ENCODE data around the gene CTR9.
"Not testable (repeated sequence)": the region's sequence is repeated elsewhere in the genome, so short reads cannot be mapped to it uniquely, and the experiment has no call there.

CTR9 gene

DNA sequence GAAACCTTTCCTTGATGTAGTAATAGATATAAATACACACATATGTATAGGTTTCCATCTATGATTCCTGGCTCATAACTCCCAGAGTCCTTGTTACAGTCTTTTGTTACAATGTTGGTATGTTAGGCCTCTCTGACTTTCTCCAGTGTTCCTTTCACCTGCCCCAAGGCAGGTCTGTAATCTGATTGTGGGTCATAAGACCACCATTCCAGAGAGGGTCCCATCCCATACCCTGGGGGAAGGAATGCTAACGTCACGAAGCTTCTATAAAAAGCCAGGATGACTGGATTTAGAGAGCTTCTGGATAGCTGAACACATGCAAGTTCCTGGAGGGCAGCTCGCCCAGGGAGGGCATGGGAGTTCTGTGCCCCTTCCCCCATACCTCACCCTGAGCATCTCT is 71.4 kb downstream of the CTR9 start:
- DNase-seq (ENCODE audit: low read depth), result not testable (repeated sequence)

DNA sequence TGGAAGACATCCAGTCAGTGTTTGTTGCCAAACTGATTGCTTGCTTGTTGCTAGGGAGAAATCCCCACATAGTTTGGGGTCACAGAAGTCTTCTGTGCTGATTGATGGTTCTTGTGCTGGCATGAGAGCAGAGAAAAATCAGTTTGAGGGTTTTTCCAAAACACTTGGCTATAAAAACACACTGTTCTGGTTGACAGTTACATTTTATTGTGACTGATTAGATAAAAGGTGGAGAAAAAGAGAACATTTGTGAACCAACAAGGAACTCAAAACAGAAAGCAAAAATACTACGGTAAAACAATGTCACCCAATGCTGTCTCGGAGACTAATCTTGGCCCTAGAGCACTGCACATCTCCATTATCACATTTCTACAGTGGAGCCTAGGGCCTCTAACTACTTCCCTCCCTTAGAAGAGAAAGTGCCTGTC is 72.1 kb downstream of the CTR9 start:
- no peak for DNase-seq (ENCODE audit: low read depth)

DNA sequence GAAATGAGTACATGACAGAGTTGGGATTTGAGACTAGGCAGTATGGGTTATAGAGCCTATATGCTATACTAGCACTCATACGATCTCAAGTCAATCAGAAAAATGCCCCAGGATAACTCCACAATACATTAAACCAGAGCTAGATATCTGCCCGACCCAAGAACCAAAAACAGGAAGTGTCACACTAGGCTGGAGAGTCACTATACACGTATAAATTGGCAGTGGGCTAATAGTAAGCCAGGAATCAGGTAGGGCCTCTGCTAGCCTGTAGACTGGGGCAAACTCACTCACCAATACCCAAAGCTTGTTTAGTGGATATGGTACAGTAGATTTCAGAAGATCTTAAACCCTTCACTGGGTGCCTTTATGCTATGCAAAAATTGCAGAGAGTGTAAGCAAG is 73.8 kb downstream of the CTR9 start:
- DNase-seq (ENCODE audit: low read depth), result no peak

DNA sequence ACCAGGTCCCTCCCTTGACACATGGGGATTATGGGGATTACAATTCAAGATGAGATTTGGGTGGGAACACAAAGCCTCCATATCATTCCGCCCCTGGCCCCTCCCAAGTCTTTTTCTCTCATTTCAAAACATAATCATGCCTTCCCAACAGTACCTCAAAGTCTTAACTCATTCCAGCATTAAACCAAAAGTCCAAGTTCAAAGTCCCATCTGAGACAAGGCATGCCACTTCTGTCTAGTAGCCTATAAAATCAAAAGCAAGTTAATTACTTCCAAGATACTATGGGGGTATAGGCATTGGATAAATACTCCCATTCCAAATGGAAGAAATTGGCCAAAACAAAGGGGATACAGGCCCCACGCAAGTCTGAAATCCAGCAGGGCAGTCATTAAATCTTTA is 77.4 kb downstream of the CTR9 start:
- DNase-seq (ENCODE audit: low read depth), result no peak

DNA sequence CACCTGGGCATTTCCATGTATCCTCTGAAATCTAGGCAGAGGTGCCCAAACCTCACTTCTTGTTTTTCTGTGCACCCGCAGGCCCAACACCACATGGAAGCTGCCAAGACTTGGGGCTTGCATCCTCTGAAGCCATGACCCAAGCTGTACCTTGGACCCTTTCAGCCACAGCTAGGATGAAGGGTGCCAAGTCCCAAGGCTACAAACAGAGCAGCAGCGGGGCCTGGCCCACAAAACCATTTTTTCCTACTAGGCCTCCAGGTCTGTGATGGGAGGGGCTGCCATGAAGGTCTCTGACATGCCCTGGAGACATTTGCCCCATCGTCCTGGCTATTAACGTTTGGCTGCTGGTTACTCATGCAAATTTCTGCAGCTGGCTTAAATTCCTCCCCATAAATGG is 78.1 kb downstream of the CTR9 start:
- no peak for DNase-seq (ENCODE audit: low read depth)
